BJ (cell line): Measurements from ENCODE around the gene ZNF423. TPM values are rescaled to one million over a fixed set of nuclear protein-coding genes. Genes with fewer than 3 reads are reported as not detected.

Experiments used
- CTCF ChIA-PET: fragments of 350-600 bp; formaldehyde crosslinking; extraction: SDS; loops from one replicate; lab custom pipeline; 2021; ENCODE audit warnings: antibody characterized with exemption, inconsistent platforms; lab: Yijun Ruan, JAX
- POLR2A ChIA-PET: fragments of 300-600 bp; sonication (Branson Sonifier 250); formaldehyde crosslinking; extraction: SDS; loops from one replicate; lab custom pipeline; 2021; ENCODE audit warnings: antibody characterized with exemption; lab: Charles Lee
- DNase-seq: peaks from one replicate; pipeline ENCODE4 v3.0.0-alpha.2; 2011; ENCODE audit warnings: low read depth
- H3K27me3 ChIP-seq: 2 replicates; pipeline ENCODE4 v1.6.0; 2011; ENCODE audit warnings: low read length; ENCODE audit not compliant: control insufficient read depth, insufficient read depth
- H3K36me3 ChIP-seq: 2 replicates; pipeline ENCODE4 v1.5.1; 2011; ENCODE audit warnings: low read length; ENCODE audit not compliant: control insufficient read depth, insufficient read depth
- H3K4me3 ChIP-seq: 2 replicates; pipeline ENCODE4 v1.5.1; 2011; ENCODE audit warnings: low read depth, mild to moderate bottlenecking, control low read depth, low read length
- polyA plus RNA-seq: library from polyadenylated mRNA; depleted of rRNA; stranded (reverse); fragments of >200 nt; gene quantifications from 2 replicates; pipeline ENCODE4 v1.2.3, GENCODE V29; 2011
- TF ChIP-seq, protein P1 (sequence below): IDR thresholded peaks from 2 replicates; pipeline ENCODE4 v1.5.1; 2011; ENCODE audit warnings: low read depth, mild to moderate bottlenecking, control low read depth, inconsistent platforms, low read length, moderate library complexity; ENCODE audit not compliant: insufficient read depth

The ZNF423 gene
- polyA plus RNA-seq, 1 experiment = 0.22 TPM

DNA sequence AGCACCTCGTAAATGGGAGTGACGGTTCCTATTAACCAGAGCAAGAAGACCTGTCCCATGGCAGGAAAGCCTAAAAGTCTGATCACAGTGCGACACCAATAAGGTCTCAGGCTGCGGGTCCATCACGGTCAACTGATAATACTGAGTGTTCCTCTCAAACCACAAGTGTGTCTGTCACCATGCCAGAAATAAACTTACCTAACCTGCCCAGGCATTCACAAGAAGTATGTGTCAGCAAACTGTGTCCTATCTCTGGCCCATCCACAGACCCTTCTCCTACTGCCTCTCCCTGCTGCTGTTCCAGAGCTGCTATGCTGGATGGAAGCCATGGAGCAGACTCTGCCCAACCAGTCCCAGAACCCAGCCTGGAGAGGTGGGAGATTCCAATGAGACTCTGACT is 73.5 kb downstream of the ZNF423 start:
- H3K36me3 ChIP-seq = no peaks in the 10 kb centered on the region
- CTCF ChIA-PET = no interaction called here
- TF ChIP-seq, protein P1, sequence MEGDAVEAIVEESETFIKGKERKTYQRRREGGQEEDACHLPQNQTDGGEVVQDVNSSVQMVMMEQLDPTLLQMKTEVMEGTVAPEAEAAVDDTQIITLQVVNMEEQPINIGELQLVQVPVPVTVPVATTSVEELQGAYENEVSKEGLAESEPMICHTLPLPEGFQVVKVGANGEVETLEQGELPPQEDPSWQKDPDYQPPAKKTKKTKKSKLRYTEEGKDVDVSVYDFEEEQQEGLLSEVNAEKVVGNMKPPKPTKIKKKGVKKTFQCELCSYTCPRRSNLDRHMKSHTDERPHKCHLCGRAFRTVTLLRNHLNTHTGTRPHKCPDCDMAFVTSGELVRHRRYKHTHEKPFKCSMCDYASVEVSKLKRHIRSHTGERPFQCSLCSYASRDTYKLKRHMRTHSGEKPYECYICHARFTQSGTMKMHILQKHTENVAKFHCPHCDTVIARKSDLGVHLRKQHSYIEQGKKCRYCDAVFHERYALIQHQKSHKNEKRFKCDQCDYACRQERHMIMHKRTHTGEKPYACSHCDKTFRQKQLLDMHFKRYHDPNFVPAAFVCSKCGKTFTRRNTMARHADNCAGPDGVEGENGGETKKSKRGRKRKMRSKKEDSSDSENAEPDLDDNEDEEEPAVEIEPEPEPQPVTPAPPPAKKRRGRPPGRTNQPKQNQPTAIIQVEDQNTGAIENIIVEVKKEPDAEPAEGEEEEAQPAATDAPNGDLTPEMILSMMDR = no peak

DNA sequence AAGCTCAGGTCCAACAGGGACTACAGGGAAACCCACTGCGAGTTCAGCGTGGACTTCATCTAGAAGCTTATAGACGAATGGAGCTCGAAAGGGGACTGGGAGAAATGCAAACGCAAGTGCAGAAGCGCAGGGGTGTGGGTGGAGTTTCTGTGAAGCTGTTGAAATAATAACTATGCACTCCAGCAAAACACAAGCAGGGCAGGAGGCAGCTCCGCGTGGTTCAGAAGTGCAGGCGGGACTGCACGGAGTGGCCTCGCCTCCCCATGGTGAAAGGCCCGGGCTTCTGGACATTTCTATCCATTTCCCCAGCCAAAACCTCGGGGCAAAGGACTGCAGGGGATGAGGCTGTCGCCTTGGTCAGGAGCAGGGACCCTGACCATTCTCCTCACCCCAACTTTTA is 74.5 kb downstream of the ZNF423 start:
- ChIA-PET POLR2A (no interaction called here), CTCF (no interaction called here)
- Histone ChIP-seq H3K27me3 (no peaks in the 10 kb centered on the region), H3K4me3 (no peak overlapping the region), H3K36me3 (no peaks in the 10 kb centered on the region)
- TF ChIP-seq, protein P1 = no peak
- no peak for DNase-seq

More for the DNA sequence above, 73.5 kb downstream of the ZNF423 start:
- H3K4me3 ChIP-seq = no peak overlapping the region
- DNase-seq = no peak
- POLR2A ChIA-PET = no interaction called here
- no peaks in the 10 kb centered on the region for H3K27me3 ChIP-seq

DNA sequence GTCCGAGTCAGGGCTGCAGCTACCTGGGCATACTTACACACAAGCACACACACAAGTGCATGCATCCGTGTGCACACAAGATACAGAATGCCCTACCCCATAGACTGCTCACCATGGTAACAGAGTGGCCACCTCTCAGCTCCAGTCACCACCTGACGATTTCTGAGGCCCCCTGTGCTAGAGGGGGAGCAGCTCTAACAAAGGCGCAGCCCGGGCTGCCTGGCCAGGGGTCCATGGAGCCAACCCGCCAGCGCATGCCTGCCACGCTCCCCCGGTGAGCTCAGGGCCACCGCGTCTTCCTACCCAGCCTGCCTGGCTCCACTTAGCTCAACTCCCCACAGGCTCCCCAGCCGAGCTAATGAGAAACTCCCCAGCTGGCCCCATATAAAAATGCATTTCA is 75.5 kb downstream of the ZNF423 start:
- ChIA-PET CTCF (no interaction called here), POLR2A (no interaction called here)
- H3K4me3 ChIP-seq = no peak overlapping the region
- no peak for DNase-seq
- H3K27me3 ChIP-seq = no peaks in the 10 kb centered on the region
- H3K36me3 ChIP-seq = no peaks in the 10 kb centered on the region
- TF ChIP-seq, protein P1 = no peak

DNA sequence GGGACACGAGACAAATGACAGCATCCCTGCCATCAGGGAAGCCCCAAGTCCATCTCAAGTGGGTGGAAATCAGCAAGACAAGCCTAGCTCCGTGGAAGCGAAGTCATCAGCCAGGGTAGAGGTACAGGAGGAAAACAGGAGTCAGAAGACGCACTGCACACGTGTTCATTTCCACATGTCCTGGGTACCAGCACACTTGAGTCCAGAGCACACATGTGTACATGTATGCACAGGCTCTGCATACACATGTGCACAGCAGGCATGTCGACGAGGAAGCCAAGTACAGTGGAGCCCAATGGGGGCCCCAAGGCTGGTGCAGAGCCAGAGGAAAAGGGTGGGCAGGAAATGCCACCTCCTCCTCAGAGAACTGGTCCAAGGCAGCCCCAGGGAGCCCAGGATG is 75.9 kb downstream of the ZNF423 start:
- no peak for DNase-seq
- TF ChIP-seq, protein P1 = no peak
- Histone ChIP-seq H3K27me3 (no peaks in the 10 kb centered on the region), H3K36me3 (no peaks in the 10 kb centered on the region), H3K4me3 (no peak overlapping the region)
- ChIA-PET POLR2A (no interaction called here), CTCF (no interaction called here)

DNA sequence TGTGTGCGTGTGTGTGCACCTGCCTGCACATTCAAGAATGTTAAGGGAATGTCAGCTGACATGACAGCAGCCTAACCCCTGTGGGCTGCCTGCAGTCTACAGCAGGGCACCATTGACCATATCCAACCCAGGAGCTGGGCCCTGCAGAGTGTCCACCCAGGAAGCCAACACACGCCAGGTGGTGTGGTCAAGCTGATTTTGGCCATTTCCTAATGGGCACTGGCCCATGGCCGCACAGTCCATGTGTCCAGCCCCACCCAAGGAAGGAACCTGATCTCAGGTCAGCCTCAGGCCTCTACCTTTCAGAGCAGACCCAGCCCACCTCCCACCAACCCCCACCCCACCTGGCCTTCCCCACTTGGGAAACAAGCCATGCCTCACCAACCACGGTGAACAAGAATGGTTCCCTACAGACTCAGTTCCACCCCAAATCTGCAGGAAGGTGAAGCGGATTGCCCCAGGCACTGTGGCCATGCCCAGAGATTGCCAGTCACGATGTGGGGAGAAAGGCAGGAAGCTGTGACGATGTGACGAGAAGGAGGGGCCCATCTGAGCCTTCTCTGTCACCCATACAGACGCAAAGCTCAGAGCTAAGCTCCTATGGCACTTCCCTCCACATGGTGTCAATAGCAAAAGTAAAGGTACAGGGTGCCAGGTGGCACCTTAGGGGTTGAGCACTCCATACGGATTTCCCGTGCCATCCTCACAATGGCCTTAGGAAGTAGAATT is 77.5 kb downstream of the ZNF423 start:
- Histone ChIP-seq H3K4me3 (no peak overlapping the region), H3K36me3 (no peaks in the 10 kb centered on the region), H3K27me3 (no peaks in the 10 kb centered on the region)
- DNase-seq = no peak
- TF ChIP-seq, protein P1 = no peak
- ChIA-PET CTCF (no interaction called here), POLR2A (no interaction called here)
